GM12801 (cell line): ENCODE measurements around the gene CDX1.

Experiments used
- CTCF ChIP-seq: IDR thresholded peaks from one replicate; pipeline ENCODE4 v1.5.1; 2011; ENCODE audit warnings: control low read depth; ENCODE audit not compliant: insufficient read length; ENCODE audit errors: extremely low read depth

Gene CDX1

GRCh38 chr5:150126199-150126920, 40.2 kb upstream of the CDX1 start:
- TF ChIP-seq CTCF, result no peak

- TF ChIP-seq CTCF, result no peak
Observed at GRCh38 chr5:150126921-150127265, 39.7 kb upstream of the CDX1 start.

GRCh38 chr5:150129454-150129812, 37.1 kb upstream of the CDX1 start:
- TF ChIP-seq CTCF, result no peak

GRCh38 chr5:150129813-150130492, 36.6 kb upstream of the CDX1 start:
- TF ChIP-seq CTCF, result no peak

- TF ChIP-seq CTCF, result no peak
Observed at GRCh38 chr5:150130493-150130922, 36.1 kb upstream of the CDX1 start.

GRCh38 chr5:150131461-150131860, 35.1 kb upstream of the CDX1 start:
- no peak for TF ChIP-seq CTCF

DNA sequence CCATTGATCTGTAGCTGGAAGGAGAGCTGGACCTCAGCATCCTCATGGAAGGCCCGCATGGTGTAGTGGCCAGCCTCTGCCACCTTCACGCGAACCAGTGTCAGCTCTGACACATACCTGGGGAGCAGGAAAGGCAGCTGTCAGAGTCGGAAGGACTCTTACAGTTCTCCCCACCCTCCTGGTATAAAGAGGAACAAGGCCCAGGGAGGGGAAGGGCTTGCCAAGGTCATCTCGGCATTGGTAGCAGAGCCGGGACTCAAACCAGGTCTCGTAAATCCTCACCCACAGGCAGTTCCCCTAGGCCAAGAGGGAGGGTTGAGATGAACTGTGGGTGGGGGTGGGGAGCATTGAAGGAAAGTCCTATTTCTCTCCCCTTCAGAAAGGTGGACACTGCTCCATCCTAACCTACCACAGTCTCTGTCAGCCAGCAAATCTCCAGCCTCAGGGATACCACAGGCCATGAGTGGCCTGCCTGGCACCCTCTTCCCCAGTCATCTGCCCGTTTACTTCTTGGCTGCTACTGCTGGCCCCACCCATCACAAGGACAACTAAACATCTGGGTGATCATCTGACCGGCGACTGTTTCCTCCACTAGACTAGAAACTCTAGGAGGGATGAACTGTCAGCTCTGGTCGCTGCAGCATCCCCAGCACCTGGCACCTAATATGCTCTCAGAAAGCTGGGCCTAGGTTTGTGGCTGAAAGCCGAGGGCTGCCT, 34.4 kb upstream of the CDX1 start:
- no peak for TF ChIP-seq CTCF
